ENCODE measurements around the gene ATOH8. TPM values are rescaled to one million over a fixed set of nuclear protein-coding genes. Genes with fewer than 3 reads are reported as not detected.

The ATOH8 gene
- total RNA-seq, 1 experiment from 2014 or later = 0.81 TPM

DNA sequence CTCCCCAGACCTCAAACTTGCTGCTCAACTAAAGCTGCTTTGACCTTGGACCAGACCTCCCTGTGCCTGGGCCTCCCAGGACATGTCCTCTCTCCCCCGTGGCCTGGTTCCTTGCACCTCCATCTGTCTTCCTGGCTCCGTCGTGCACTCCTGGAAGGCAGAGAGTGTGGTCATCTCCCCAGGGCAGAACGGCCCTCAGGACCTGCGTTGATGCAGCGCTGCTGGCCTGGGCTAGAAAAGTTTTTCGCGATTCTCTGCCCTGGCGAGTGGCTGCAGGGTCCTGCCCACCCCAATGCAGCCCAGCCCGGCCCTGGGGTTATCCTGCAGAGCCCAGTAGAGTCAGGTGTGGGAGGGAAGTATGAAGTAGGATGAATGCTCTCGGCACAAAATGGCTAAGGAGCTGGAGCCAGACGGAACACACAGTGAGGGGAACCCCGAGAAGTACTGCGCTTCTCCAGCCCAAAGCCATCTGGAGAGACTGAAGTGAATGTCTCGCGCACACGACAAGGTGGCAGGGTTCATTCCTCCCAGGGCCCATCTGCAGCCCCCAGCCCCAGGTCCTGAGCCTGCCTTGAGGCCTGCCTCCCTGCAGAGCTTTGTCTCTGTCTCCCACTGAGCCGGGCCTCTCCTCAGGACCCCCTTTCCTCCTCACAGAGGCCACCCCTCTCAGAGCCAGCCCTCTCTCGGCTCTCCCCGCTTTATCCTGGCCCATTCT lies 41.7 kb downstream of the ATOH8 start (continued):
- TF ChIP-seq JAZF1 (CRISPR knock-in tag; IDR thresholded peaks at IDR 0.05) = no peak
- TF ChIP-seq CBFB (CRISPR knock-in tag; IDR thresholded peaks at IDR 0.05; ENCODE audit: low read depth) = no peak
- TF ChIP-seq NR2C2 (CRISPR knock-in tag; IDR thresholded peaks at IDR 0.05) = no peak
- no peak for TF ChIP-seq ATF1 (CRISPR knock-in tag; IDR thresholded peaks at IDR 0.05)
- TF ChIP-seq ZBTB43 (CRISPR knock-in tag; IDR thresholded peaks at IDR 0.05) = no peak

- Mint-ChIP-seq H3K27ac (no peak overlapping the region), H3K4me1 (no peaks in the 10 kb centered on the region), H3K27me3 (ENCODE audit: low read depth) (0 out of 2 replicates have a peak, but pooled peaks cover 4% of the 10 kb centered on the region), H3K9me3 (peaks cover 4% of the 10 kb centered on the region; the same call in 1 of the 2 replicates), H3K36me3 (no peaks in the 10 kb centered on the region), H3K4me3 (no peak overlapping the region)
- no peak for DNase-seq (ENCODE audit: low spot score)
- ChIA-PET CTCF (interaction anchor here (0.9 to 2.3 kb wide), 3 partner anchors 46 to 159 kb away, joined by 3 to 13 read pairs (median 4); no protein-coding TSS in a partner anchor), POLR2A (no interaction called here)
- TF ChIP-seq, protein P1, sequence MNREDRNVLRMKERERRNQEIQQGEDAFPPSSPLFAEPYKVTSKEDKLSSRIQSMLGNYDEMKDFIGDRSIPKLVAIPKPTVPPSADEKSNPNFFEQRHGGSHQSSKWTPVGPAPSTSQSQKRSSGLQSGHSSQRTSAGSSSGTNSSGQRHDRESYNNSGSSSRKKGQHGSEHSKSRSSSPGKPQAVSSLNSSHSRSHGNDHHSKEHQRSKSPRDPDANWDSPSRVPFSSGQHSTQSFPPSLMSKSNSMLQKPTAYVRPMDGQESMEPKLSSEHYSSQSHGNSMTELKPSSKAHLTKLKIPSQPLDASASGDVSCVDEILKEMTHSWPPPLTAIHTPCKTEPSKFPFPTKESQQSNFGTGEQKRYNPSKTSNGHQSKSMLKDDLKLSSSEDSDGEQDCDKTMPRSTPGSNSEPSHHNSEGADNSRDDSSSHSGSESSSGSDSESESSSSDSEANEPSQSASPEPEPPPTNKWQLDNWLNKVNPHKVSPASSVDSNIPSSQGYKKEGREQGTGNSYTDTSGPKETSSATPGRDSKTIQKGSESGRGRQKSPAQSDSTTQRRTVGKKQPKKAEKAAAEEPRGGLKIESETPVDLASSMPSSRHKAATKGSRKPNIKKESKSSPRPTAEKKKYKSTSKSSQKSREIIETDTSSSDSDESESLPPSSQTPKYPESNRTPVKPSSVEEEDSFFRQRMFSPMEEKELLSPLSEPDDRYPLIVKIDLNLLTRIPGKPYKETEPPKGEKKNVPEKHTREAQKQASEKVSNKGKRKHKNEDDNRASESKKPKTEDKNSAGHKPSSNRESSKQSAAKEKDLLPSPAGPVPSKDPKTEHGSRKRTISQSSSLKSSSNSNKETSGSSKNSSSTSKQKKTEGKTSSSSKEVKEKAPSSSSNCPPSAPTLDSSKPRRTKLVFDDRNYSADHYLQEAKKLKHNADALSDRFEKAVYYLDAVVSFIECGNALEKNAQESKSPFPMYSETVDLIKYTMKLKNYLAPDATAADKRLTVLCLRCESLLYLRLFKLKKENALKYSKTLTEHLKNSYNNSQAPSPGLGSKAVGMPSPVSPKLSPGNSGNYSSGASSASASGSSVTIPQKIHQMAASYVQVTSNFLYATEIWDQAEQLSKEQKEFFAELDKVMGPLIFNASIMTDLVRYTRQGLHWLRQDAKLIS (CRISPR knock-in tag; IDR thresholded peaks at IDR 0.05; ENCODE audit: borderline replicate concordance) = no peak
- TF ChIP-seq ATF6 (CRISPR knock-in tag; IDR thresholded peaks at IDR 0.05) = no peak
- no peak for TF ChIP-seq OVOL2 (CRISPR knock-in tag; IDR thresholded peaks at IDR 0.05; ENCODE audit: borderline replicate concordance)
- no peak for TF ChIP-seq MYBL2 (CRISPR knock-in tag; IDR thresholded peaks at IDR 0.05)
- no peak for TF ChIP-seq HMGA2 (CRISPR knock-in tag; IDR thresholded peaks at IDR 0.05)
- TF ChIP-seq CREB1 (CRISPR knock-in tag; IDR thresholded peaks at IDR 0.05) = no peak
- no peak for TF ChIP-seq ZNF317 (CRISPR knock-in tag; IDR thresholded peaks at IDR 0.05; ENCODE audit: borderline replicate concordance, low read depth)
- TF ChIP-seq TEAD4 (CRISPR knock-in tag; IDR thresholded peaks at IDR 0.05) = no peak
- no peak for TF ChIP-seq E2F5 (CRISPR knock-in tag; IDR thresholded peaks at IDR 0.05)
- no peak for TF ChIP-seq SMAD4 (CRISPR knock-in tag; IDR thresholded peaks at IDR 0.05)
- no peak for TF ChIP-seq PREB (CRISPR knock-in tag; IDR thresholded peaks at IDR 0.05; ENCODE audit: borderline replicate concordance)
- TF ChIP-seq, protein P2, sequence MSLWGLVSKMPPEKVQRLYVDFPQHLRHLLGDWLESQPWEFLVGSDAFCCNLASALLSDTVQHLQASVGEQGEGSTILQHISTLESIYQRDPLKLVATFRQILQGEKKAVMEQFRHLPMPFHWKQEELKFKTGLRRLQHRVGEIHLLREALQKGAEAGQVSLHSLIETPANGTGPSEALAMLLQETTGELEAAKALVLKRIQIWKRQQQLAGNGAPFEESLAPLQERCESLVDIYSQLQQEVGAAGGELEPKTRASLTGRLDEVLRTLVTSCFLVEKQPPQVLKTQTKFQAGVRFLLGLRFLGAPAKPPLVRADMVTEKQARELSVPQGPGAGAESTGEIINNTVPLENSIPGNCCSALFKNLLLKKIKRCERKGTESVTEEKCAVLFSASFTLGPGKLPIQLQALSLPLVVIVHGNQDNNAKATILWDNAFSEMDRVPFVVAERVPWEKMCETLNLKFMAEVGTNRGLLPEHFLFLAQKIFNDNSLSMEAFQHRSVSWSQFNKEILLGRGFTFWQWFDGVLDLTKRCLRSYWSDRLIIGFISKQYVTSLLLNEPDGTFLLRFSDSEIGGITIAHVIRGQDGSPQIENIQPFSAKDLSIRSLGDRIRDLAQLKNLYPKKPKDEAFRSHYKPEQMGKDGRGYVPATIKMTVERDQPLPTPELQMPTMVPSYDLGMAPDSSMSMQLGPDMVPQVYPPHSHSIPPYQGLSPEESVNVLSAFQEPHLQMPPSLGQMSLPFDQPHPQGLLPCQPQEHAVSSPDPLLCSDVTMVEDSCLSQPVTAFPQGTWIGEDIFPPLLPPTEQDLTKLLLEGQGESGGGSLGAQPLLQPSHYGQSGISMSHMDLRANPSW (CRISPR knock-in tag; conservative IDR thresholded peaks at IDR 0.05; ENCODE audit: low read depth) = no peak
- no peak for TF ChIP-seq NFYB (CRISPR knock-in tag; conservative IDR thresholded peaks at IDR 0.05; ENCODE audit: low read depth)
- TF ChIP-seq, protein P3, sequence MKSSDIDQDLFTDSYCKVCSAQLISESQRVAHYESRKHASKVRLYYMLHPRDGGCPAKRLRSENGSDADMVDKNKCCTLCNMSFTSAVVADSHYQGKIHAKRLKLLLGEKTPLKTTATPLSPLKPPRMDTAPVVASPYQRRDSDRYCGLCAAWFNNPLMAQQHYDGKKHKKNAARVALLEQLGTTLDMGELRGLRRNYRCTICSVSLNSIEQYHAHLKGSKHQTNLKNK (CRISPR knock-in tag; IDR thresholded peaks at IDR 0.05) = no peak
- no peak for TF ChIP-seq GRHL2 (CRISPR knock-in tag; IDR thresholded peaks at IDR 0.05; ENCODE audit: insufficient replicate concordance, severe bottlenecking)
- TF ChIP-seq ZNF263 (CRISPR knock-in tag; IDR thresholded peaks at IDR 0.05; ENCODE audit: low read depth) = no peak
- no peak for TF ChIP-seq TCF7 (CRISPR knock-in tag; IDR thresholded peaks at IDR 0.05; ENCODE audit: low read depth)
- TF ChIP-seq ATF3 (CRISPR knock-in tag; conservative IDR thresholded peaks at IDR 0.05) = no peak
- no peak for TF ChIP-seq NR1H2 (CRISPR knock-in tag; IDR thresholded peaks at IDR 0.05)
- no peak for ATAC-seq
Observed at GRCh38 chr2:85796046-85796340, 42.2 kb downstream of the ATOH8 start.
